Measurements from ENCODE around the gene PRUNE2. TPM values are rescaled to one million over a fixed set of nuclear protein-coding genes. Genes with fewer than 3 reads are reported as not detected.

PRUNE2 gene
- total and polyA plus RNA-seq, 2 of the 8 experiments (the other 6 are each of a cell fraction or from before 2014, with no cell fraction given): 5.5 to 13.3 TPM

GRCh38 chr9:76613150-76613781 lies 292.6 kb downstream of the PRUNE2 start (continued):
- TF ChIP-seq CBX8 (IDR thresholded peaks at IDR 0.05; ENCODE audit: borderline replicate concordance, low read depth, low read length) (no peak), SIRT6 (IDR thresholded peaks at IDR 0.05; ENCODE audit: low read length) (no peak), RAD21 (IDR thresholded peaks at IDR 0.05 in 1 of 2, conservative IDR thresholded peaks at IDR 0.05 in 1 of 2; ENCODE audit: low read depth in 2 of 2, low read length in 2 of 2) (no peak), PHF8 (conservative IDR thresholded peaks at IDR 0.05; ENCODE audit: low read depth, low read length) (no peak), TEAD4 (IDR thresholded peaks at IDR 0.05; ENCODE audit: low read depth, low read length) (no peak), POU5F1 (IDR thresholded peaks at IDR 0.05; ENCODE audit: low read depth, low read length) (no peak)

All from H1 (cell line).